ENCODE measurements around the gene GRM6. TPM values are rescaled to one million over a fixed set of nuclear protein-coding genes. Genes with fewer than 3 reads are reported as not detected.
A peak's percentile ranks its signal among the peaks of the same experiment; 100 is the strongest.

Gene GRM6
- 0.15 TPM for polyA plus RNA-seq (2013, experiment 1 of 2; ENCODE audit: insufficient read length)
- polyA plus RNA-seq (2013, experiment 2 of 2; ENCODE audit: insufficient read length), result 0.12 TPM

DNA sequence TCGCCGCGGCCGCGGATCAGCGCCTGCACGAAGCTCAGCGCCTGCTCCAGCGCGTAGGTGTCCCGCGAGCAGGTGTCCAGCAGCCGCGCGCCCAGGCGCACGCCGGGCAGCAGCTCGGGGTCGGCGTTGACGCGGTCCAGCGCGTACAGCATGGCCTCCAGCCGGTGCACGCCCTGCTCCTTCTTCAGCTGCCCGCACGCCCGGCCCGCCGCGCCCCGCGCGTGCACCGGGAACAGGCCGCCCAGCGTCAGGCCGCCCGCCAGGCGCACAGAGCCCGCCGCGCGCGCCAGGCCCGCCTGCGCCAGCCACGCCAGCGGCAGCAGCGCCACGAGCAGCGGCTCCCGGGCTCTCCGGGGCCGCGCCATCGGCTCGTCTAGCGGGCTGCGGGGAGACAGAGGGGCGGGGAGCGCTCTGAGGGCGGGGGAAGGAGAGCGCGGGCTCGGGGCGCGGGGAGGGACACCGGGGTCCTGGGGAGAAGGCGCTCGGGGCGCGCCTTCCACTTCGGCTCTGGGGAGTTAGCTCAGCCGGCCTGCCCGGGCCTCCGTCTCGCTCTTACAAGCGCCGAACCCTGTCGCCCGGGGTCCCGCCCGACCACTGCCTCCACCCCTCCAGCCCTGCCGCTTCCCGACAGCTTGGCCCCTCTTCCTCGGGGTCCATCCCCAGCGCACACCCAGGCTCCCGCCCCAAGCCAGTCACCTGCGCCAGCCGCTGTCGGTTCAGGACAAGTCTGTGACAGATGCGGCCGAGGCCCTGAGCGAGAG is at the start of gene GRM6:
TSS of gene GRM6 (minus strand) at position 741 of the 761 bp plus-strand sequence. CDS start at position 365, 376 bp downstream.
- DNase-seq, result no peak

DNA sequence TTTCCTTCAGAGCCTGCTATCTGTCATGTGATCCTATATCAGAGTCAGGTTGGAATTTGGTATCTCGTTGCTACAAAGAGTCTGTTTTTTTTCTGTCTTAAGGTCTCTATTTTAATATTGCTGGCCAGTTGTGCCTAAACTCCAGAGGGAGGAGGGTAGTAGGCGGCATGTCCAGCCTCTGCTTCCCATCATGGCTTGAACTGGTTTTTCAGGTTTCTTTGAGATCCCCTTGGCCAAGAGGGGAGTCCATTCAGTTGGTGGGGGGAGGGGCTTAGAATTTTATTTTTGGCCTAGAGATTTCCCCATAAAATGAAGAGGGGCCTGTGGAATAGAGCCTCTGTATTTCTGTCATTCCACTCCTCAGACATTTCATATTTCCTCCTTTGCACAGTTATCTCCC is 49.6 kb upstream of the GRM6 start:
- DNase-seq, result no peak

- DNase-seq, result no peak
These were observed 38.0 kb upstream of the GRM6 start for GRCh38 chr5:179033004-179033580.

DNA sequence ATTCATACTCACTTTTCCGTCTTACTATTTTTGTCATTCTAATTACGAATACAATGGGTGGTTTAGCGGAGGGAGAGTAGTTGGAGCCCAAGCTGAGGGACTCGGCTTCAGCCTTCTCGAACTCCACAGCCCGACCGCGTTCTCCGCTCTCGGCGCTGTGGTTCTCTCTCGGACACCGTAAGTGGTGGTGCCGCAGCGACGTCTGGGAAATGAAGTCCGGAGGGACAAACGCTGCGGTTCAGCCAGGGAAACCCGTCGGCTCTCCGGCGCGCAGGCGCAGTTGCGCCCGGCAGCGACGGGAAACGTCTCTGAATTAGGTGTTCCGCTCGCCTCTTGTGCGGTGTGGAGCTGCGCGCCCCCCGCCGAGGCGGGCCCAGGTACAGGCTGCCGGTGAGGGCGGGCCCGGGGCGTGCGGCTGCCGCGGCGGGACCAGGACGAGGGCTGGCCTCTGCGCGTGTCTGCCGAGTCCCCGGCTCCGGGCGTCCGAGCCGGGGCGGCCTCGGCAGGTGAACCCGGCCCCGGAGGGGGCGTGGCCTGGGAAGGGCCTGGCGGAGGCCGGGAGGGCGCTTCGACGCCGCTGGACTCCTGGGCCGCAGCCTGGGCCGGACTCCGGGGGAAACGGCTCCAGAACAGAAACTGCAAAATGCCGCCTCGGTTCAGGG is 28.5 kb upstream of the GRM6 start, which contains the start of gene ZNF879:
TSS of gene ZNF879 (plus strand) at position 277 of the 662 bp plus-strand sequence. CDS start 1,201 bp downstream, outside the sequence.
- peak; percentile 96 for DNase-seq

DNA sequence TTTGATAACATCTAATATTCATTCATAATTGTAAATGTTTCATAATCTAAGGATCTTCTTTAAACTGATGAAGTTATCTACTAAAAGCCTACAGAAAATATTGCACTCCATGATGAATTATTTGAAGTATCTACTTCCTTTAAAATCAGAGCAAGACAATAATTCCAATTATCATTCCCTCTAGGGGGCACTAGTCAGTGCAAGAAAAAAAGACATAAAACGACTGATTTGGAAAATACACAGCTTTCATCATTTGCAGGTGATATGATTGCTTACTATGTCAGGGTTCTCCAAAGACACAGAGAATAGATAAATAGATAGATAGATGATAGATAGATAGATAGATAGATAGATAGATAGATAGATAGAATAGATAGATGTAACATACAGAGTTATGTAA is 13.5 kb upstream of the GRM6 start:
- no peak for DNase-seq

- DNase-seq, result no peak
These were observed 11.4 kb upstream of the GRM6 start for GRCh38 chr5:179006564-179006963.

DNA sequence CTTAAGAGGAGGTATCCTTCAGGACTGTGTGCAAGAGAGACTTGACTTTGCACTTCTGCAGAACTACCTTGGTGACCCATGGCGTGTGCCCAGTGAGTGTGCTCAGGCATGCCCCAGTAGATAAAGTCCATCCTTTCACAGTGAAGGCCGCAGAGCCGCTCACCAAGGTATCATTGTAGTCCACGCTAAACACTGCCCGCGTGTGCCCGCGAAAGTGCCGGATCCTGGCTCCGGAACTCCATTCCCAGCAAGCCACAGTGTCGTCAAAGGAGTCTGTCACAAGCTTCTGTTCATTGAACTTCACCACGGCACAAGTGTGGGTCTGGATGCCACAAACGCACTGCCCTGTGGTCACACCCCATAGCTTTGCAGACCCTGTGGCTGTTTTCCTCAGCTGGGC is 3.3 kb upstream of the GRM6 start:
- DNase-seq, result no peak

DNA sequence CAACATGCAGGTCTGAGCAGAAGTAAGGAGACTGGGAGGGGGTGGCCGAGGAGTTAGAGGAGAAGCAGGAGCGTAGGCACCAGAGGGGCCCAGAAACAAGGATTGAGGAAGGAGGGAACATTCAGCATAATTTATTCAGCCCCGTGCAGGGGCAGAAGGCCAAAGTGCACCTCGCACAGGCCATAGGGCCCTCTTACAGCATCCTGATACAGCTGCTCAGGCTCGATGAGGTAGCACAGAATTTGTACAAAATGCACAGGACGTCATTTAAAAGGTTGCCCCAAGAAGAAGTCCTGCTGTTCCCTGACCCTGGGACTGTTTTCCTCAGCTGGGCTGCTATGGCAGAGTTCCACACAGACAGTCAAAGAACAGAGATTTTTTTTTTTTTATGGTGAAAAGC is 2.1 kb upstream of the GRM6 start:
- no peak for DNase-seq

DNA sequence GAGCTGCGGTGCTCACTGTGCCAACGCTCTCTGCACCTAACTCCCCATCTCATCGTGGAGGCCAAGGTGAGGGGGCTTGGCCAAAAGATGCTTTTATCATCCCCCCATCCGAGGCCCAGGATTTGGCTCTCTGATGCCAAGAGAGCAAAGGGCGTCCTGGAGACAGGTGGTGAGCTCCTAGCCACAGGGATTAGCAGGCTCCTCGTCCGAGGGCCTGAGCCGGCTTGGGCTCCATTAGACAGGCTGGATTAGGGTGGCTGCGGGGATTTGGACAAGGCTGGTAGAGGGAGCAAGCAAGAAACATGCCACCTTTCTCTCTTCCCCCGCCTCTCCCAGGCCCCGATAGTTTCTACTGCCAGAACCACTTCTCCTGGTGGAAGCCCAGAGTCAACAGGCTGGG is 1.0 kb upstream of the GRM6 start:
- DNase-seq, result no peak

DNA sequence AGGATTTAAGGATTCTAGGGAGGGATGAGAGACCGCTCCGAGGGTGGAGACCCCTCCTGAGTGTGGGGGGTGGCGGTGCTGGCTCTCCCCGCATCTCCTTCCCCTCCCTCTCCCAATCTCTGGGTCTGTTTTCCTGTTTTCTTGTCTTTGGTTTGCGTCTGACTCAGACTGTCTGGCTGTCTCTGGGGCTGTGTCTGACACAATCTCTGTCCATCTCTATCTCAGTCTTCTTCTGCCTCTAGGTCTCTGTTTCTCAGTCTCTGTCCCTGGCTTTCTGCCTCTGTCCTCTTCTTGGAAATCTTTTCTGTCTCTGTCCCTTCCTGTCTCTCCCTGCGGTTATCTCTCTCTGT is 196 bp upstream of the GRM6 start:
- no peak for DNase-seq

DNA sequence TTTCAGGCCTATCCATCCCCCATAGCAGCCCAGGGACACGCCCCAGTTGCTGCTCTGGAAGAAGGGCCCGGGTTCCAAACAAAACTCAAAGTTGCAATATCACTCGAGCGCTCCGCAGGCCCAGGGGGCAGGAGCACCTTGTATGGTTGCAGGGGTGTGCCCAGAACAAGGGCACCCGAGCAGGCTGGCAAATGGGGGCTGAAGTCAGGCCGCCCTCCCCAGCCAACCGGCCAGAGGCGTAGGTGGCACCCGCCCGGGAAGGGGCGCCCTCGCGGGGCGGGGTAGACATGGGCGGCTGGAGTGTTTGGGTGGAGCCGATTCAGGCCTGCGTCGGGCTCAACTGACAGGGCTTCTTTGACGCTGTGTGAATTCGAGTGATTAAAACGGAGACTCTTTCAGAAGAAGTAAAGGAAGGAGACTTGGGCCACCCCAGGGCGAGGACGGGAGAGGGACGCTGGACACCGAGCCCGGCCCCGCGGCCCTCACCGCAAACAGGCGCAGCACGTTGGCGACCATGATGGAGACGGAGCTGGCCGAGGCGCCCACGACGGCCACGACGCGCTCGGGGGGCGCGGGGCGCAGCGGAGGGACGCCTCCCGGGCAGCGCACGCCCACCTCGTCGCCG is 1.1 kb downstream of the GRM6 start:
- DNase-seq, result no peak

DNA sequence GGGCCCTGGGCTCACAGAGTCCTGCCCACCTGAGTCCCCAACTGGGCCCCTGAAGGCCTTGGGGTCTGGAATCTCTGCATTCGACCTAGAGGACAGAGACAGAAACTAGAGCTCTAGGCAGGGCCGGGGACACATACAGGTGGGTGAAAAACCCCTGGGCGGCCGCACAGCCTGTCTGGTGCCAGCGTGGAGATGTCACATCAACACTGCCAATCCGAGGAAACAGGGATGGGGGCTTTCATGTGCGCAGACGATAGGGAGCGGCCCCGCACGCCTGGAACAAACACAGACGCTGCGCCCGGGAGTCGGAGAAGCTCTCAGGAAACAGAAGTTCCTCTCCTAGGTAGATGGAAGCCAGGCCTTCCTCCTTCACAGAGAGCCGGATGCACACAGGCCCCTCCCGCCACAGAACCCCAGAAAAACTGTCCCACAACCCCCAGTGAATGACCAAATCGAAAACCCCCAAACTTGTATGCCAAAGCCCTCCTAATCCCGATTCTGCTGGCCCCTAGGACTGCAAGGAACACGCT is 1.8 kb downstream of the GRM6 start:
- no peak for DNase-seq

DNA sequence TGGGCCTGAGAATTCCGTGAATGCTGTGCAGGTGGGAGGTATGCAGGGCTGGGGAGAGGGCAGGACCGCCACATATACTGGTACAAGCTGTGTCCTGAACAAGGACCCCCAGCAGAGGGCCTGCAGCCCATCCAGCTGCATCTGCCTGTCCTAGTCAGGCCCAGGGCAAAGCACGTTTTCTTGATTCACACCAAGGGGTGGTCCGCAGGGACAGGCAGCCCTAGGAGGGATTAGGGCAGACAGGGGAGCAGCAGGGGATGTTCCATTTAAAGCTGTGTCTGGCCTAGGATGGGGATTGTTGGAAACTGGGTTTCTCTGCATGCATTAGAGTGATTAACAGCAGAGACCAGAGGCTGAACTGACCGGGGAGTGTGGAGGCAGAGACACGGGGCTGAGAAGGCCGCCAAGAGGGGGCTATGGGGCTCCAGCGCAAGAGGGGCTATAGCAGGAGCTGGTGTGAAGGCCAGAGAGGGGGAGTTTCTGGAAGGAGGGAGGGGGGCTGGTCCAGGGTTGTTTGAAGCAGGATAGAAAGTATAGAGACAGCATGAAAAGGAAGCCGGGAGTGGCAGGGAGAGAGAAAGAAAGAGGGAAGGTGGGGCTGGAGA is 2.7 kb downstream of the GRM6 start:
- no peak for DNase-seq

DNA sequence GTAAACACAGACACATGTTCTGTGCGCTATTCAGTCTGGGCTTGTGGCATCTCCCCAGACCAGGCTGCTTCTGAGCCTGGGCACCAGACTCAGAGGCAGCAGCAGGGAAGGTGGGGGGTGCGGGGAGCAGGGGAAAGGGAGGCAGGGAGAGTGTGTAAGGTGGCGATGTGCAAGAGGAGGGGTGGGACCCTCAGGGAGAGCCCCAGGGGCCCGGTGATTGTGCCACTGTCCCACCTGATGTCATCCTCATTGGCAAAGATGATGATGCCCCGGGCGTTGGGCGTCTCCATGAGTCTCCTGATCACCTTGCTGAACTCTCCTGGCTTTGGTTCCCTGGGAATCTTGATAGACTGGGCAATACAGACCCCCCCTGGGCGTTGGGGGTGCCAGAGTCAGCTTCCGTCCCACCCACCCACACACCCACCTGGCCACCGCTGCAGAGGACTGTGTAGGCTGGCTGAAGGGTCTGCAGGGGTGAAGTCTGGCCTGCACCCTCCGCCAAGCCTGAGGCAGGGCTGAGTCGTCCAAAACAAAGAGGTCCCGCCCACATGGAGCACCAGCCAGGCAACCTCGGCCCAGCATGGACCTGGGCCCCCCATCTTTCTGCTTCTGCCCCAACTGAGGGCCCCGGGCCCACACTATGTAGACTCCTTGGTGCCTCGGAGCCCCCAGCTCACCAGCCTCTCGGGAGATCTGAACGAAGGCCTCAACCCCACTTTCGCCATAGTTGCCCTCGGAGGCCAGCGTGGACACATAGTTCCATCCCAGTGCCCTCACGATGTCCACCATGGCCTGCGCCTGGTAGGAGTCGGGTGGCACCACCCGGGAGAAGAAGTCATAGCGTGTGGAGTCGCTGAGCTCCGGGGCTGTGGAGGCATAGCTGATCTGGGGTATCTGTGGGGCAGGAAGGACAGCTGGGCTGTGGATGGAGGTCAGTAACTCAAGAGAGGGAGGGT is 3.7 kb downstream of the GRM6 start:
- no peak for DNase-seq

DNA sequence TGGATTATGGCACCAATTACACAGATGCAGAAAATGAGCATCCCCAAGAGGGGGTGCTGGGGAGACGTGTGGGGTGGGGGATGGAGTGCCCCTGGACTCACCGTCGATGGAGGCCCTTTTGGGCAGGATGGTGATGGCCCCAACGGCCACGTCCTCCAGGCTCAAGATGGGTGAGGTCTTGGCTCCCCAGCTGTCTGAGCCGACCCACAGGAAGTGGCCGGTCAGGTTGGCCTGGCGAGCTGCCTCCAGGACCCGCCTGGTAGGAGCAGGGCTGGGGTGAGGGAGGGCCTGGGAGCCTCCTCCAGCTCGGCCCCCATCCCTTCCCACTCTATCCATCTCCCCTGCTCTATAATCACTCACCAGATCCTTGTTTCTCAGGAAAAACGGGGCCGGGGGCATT is 4.6 kb downstream of the GRM6 start:
- no peak for DNase-seq

GRCh38 chr5:178989311-178989710 is 5.8 kb downstream of the GRM6 start:
- DNase-seq, result no peak

- no peak for DNase-seq
These were observed 6.5 kb downstream of the GRM6 start for GRCh38 chr5:178988436-178989220.

DNA sequence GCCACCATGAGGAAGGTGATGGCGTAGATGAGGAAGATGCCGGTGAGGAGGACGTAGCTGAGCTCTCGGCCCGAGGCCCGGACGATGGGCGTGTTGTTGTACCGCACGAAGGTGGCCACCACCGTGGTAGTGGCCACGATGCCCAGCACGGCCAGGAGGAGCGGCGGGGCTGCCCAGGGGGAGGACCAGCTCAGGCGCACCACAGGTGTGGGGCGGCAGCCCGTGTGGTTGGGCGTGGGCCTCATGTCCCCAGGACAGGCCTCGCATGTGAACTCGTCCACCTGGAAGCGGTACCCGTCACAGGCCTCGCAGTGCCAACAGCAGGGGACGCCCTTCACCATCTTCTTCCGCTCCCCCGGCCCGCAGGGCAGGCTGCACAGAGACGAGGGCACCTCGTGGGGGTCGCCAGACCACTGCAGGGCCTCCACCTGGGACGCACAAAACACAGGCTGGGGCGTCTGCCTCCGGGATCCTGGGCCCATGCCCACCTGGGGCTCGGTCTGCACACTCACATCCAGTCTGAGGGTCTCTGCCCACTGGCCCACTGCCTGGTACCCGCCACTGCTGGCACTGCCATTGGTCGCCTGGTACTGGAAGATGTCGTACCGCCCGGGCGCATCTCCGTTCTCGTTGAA is 8.7 kb downstream of the GRM6 start:
- no peak for DNase-seq

DNA sequence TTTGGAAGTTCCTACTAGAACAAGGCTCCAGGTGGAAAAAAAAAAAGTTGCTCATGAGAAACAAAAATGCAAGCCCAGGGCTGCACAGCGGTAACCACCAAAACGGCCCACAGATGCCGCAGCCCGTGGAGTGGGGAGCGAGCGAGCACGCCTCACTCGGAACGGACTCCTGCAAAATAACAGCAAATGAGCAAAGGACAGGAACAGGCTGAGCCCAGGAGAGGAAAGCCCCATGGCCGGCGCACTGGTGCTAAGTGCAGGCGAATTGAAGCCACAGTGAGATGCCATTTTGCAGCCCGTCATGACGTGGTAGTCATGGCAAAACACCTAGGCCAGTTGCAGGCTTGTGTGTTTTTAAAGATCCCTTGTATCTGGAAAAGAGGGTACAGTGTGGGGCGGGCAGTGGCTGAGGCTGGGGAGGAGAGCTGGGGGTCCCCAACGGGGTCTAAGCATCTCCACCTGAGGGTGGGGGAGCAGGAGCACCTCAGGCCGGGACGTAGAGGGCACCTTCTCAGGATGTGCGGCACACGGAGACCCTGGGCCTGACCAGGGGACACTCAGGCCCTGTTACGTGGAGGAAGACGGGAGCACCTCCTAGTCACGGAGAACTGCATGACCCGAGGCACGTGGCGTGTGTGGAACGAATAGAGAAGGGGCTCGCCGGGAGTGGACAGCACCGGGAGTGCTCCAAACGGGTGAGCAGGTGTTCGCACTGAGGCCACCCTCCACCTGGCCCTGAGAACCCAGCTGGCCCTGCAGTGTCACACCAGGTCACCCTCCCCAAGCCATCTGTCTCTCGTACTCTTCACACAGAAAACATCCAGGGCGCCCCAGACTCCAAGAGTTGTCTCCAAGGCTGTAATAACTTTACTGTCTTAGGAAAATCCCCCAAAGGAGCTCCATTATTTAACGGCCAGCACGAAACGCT is 10.7 kb downstream of the GRM6 start:
- DNase-seq, result no peak
